ENCODE results near the gene CDC42SE2. TPM values are rescaled to one million over a fixed set of nuclear protein-coding genes. Genes with fewer than 3 reads are reported as not detected.

Gene CDC42SE2
- total RNA-seq, 1 donor from 2014 or later = 24.1 TPM

- Histone ChIP-seq H3K36me3 (ENCODE audit: insufficient read depth, low read length) (no peaks in the 10 kb centered on the region), H3K4me2 (ENCODE audit: low read length) (no peak overlapping the region), H4K20me1 (ENCODE audit: insufficient read depth, low read length) (peaks cover 6% of the 10 kb centered on the region), H3K79me2 (ENCODE audit: insufficient read depth, low read length) (peaks cover 31% of the 10 kb centered on the region), H3K27ac (ENCODE audit: low read depth, low read length) (no peak overlapping the region), H3K4me3 (ENCODE audit: insufficient read depth, low read depth, low read length) (no peak overlapping the region), H2AFZ (ENCODE audit: low read depth, low read length) (no peak overlapping the region), H3K4me1 (ENCODE audit: insufficient read depth, low read length) (no peaks in the 10 kb centered on the region), H3K9ac (ENCODE audit: low read length) (no peak overlapping the region), H3K9me3 (ENCODE audit: insufficient read depth, low read depth, low read length) (no peaks in the 10 kb centered on the region), H3K27me3 (ENCODE audit: insufficient read depth, low read length) (no peaks in the 10 kb centered on the region)
- H3K4me3 Mint-ChIP-seq (ENCODE audit: unreplicated experiment) = no peak overlapping the region
- no peak for FAIRE-seq
- H3K27me3 Mint-ChIP-seq (ENCODE audit: low read depth, unreplicated experiment) = no peaks in the 10 kb centered on the region
- DNase-seq (ENCODE audit: low read depth) = no peak
- H3K9me3 Mint-ChIP-seq (ENCODE audit: unreplicated experiment) = peaks cover 3% of the 10 kb centered on the region
- TF ChIP-seq EZH2 (IDR thresholded peaks at IDR 0.05; ENCODE audit: insufficient read depth, low read length) = no peak
- TF ChIP-seq, protein P1, sequence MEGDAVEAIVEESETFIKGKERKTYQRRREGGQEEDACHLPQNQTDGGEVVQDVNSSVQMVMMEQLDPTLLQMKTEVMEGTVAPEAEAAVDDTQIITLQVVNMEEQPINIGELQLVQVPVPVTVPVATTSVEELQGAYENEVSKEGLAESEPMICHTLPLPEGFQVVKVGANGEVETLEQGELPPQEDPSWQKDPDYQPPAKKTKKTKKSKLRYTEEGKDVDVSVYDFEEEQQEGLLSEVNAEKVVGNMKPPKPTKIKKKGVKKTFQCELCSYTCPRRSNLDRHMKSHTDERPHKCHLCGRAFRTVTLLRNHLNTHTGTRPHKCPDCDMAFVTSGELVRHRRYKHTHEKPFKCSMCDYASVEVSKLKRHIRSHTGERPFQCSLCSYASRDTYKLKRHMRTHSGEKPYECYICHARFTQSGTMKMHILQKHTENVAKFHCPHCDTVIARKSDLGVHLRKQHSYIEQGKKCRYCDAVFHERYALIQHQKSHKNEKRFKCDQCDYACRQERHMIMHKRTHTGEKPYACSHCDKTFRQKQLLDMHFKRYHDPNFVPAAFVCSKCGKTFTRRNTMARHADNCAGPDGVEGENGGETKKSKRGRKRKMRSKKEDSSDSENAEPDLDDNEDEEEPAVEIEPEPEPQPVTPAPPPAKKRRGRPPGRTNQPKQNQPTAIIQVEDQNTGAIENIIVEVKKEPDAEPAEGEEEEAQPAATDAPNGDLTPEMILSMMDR (IDR thresholded peaks at IDR 0.05; ENCODE audit: insufficient read depth, low read depth, low read length) = no peak
- peaks cover 13% of the 10 kb centered on the region for H3K4me1 Mint-ChIP-seq (ENCODE audit: low read depth, unreplicated experiment)
- peaks cover 2% of the 10 kb centered on the region for H3K36me3 Mint-ChIP-seq (ENCODE audit: low read depth, unreplicated experiment)
- no peak overlapping the region for H3K27ac Mint-ChIP-seq (ENCODE audit: unreplicated experiment)
Observed at GRCh38 chr5:131371835-131372234, 108.0 kb downstream of the CDC42SE2 start.

- TF ChIP-seq, protein P1 (IDR thresholded peaks at IDR 0.05; ENCODE audit: insufficient read depth, low read depth, low read length) = no peak
- no peak for TF ChIP-seq EZH2 (IDR thresholded peaks at IDR 0.05; ENCODE audit: insufficient read depth, low read length)
- Histone ChIP-seq H2AFZ (ENCODE audit: low read depth, low read length) (no peak overlapping the region), H3K27me3 (ENCODE audit: insufficient read depth, low read length) (no peaks in the 10 kb centered on the region), H3K4me2 (ENCODE audit: low read length) (no peak overlapping the region), H3K9me3 (ENCODE audit: insufficient read depth, low read depth, low read length) (no peaks in the 10 kb centered on the region), H4K20me1 (ENCODE audit: insufficient read depth, low read length) (peaks cover 6% of the 10 kb centered on the region), H3K9ac (ENCODE audit: low read length) (no peak overlapping the region), H3K79me2 (ENCODE audit: insufficient read depth, low read length) (peaks cover 29% of the 10 kb centered on the region), H3K4me3 (ENCODE audit: insufficient read depth, low read depth, low read length) (no peak overlapping the region), H3K36me3 (ENCODE audit: insufficient read depth, low read length) (no peaks in the 10 kb centered on the region), H3K4me1 (ENCODE audit: insufficient read depth, low read length) (no peaks in the 10 kb centered on the region), H3K27ac (ENCODE audit: low read depth, low read length) (no peak overlapping the region)
- Mint-ChIP-seq H3K4me1 (ENCODE audit: low read depth, unreplicated experiment) (peaks cover 10% of the 10 kb centered on the region), H3K9me3 (ENCODE audit: unreplicated experiment) (peaks cover 4% of the 10 kb centered on the region), H3K36me3 (ENCODE audit: low read depth, unreplicated experiment) (no peaks in the 10 kb centered on the region), H3K4me3 (ENCODE audit: unreplicated experiment) (no peak overlapping the region), H3K27ac (ENCODE audit: unreplicated experiment) (no peak overlapping the region), H3K27me3 (ENCODE audit: low read depth, unreplicated experiment) (no peaks in the 10 kb centered on the region)
- no peak for FAIRE-seq
- DNase-seq (ENCODE audit: low read depth) = no peak
Observed at GRCh38 chr5:131373265-131373664, 109.4 kb downstream of the CDC42SE2 start.

- TF ChIP-seq, protein P1 (IDR thresholded peaks at IDR 0.05; ENCODE audit: insufficient read depth, low read depth, low read length) = no peak
- TF ChIP-seq EZH2 (IDR thresholded peaks at IDR 0.05; ENCODE audit: insufficient read depth, low read length) = no peak
- Mint-ChIP-seq H3K27me3 (ENCODE audit: low read depth, unreplicated experiment) (no peaks in the 10 kb centered on the region), H3K9me3 (ENCODE audit: unreplicated experiment) (peaks cover 4% of the 10 kb centered on the region), H3K27ac (ENCODE audit: unreplicated experiment) (no peak overlapping the region), H3K4me3 (ENCODE audit: unreplicated experiment) (no peak overlapping the region), H3K4me1 (ENCODE audit: low read depth, unreplicated experiment) (peaks cover 14% of the 10 kb centered on the region), H3K36me3 (ENCODE audit: low read depth, unreplicated experiment) (no peaks in the 10 kb centered on the region)
- H3K9ac ChIP-seq (ENCODE audit: low read length) = no peak overlapping the region
- peaks cover 11% of the 10 kb centered on the region for H3K4me1 ChIP-seq (ENCODE audit: insufficient read depth, low read length)
- peaks cover 6% of the 10 kb centered on the region for H4K20me1 ChIP-seq (ENCODE audit: insufficient read depth, low read length)
- no peak overlapping the region for H3K4me3 ChIP-seq (ENCODE audit: insufficient read depth, low read depth, low read length)
- H3K9me3 ChIP-seq (ENCODE audit: insufficient read depth, low read depth, low read length) = no peaks in the 10 kb centered on the region
- no peak overlapping the region for H3K4me2 ChIP-seq (ENCODE audit: low read length)
- no peaks in the 10 kb centered on the region for H3K27me3 ChIP-seq (ENCODE audit: insufficient read depth, low read length)
- H3K36me3 ChIP-seq (ENCODE audit: insufficient read depth, low read length) = no peaks in the 10 kb centered on the region
- no peak overlapping the region for H2AFZ ChIP-seq (ENCODE audit: low read depth, low read length)
- no peak overlapping the region for H3K27ac ChIP-seq (ENCODE audit: low read depth, low read length)
- FAIRE-seq = no peak
- DNase-seq (ENCODE audit: low read depth) = no peak
- peaks cover 32% of the 10 kb centered on the region for H3K79me2 ChIP-seq (ENCODE audit: insufficient read depth, low read length)
Observed at GRCh38 chr5:131375351-131375750, 111.5 kb downstream of the CDC42SE2 start.
